Measurements from ENCODE around the gene PIK3IP1.
"Not testable (repeated sequence)": the region's sequence is repeated elsewhere in the genome, so short reads cannot be mapped to it uniquely, and the experiment has no call there.

The PIK3IP1 gene

DNA sequence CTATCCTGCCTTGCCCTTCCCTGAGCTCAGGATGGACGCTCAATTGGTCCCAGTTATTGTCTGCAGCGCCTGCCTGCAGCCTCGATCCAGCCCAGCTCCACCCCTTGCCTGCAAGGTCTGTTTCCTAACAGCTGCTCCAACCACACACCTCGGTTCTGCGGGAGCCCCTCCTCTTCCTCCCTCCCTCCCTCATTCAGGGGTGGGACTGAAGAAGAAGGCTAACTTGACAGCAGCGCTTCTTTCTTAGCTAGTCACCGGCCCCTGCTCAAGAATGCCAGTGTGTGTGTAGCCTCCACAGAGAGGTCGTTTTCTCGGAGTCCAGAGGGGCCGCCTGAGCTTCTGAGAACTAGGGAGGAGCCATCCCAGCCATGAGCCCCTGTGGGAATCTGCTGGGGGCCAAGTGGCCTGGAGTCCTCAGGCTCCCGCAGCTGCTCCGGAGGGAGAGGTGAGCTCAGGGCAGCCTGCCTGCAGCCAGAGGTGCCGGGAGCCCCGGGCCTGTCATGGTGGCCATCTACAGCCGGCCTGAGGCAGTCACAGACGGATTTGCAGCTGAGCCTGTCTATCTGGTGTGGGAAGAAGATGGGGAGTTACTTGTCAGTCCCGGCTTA lies 44.0 kb downstream of the PIK3IP1 start:
- DNase-seq = peak; percentile 85

DNA sequence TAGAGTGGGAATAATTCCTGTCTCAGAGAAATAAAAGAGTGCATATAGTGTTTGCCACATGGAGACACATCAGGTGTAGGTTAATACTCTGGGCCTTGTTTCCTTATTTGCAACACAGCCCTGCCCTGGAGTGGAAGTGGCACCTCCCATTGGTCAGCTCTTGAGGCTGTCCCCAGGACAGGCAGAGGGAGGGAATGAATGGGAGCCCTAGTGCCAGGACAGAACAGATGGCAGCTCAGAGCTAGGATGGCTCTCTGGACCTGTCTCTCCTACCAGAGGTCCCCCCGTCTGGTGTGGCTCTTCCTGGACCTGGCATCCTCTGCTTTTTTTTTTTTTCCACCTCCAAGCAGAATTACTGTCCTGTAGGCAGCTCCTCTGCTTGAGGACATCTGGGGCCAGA lies 44.6 kb downstream of the PIK3IP1 start:
- DNase-seq = no peak

DNA sequence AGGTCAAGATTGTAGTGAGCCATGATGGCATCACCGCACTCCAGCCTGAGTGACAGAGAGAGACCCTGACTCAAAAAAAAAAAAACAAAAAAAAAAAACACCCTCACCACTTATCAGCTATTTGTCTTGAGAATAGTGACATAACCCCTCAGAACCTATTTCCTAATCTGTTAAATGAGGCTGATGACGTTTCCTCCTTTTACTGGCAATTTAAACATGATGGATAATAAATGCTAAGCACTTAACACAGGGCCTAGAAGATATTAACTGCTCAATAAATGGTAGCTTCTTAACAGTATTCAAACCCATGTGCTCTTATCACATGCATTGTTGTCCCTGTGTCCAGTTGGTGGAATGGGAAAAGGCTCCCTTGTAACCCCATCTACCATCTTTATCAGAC lies 45.6 kb downstream of the PIK3IP1 start:
- no peak for DNase-seq

DNA sequence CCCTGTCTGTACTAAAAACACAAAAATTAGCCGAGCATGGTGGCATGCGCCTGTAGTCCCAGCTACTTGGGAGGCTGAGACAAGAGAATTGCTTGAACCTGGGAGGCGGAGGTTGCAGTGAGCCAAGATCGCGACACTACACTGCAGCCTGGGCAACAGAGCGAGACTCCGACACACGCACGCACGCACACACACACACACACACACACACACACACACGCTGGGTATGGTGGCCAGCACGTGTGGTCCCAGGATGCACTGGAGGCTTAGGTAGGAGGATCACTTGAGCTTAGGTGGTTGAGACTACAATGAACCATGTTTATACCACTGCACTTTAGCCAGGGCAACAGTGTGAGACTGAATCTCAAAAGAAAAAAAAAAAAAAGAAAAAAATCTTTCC lies 46.3 kb downstream of the PIK3IP1 start:
- not testable (repeated sequence) for DNase-seq

DNA sequence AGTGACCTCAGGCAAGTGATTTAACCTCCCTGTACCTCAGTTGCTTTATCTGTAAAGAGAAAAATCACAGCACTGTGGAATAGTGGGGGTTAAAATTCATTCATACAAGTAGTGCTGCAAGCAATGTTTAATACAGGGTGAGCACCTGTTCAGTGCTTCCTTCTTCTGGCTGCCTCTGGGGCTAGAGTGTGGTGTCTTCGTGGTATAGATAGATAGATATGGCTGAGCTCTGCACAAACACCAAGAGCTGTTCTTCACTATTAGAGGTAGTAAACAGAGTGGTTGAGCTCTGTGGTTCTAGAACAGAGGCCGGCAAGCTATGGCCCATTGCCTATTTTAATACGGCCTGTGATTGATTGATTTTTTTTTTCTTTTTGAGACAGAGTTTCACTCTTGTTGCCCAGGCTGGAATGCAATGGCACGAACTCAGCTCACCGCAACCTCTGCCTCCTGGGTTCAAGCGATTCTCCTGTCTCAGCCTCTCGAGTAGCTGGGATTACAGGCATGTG lies 47.3 kb downstream of the PIK3IP1 start:
- no peak for DNase-seq

DNA sequence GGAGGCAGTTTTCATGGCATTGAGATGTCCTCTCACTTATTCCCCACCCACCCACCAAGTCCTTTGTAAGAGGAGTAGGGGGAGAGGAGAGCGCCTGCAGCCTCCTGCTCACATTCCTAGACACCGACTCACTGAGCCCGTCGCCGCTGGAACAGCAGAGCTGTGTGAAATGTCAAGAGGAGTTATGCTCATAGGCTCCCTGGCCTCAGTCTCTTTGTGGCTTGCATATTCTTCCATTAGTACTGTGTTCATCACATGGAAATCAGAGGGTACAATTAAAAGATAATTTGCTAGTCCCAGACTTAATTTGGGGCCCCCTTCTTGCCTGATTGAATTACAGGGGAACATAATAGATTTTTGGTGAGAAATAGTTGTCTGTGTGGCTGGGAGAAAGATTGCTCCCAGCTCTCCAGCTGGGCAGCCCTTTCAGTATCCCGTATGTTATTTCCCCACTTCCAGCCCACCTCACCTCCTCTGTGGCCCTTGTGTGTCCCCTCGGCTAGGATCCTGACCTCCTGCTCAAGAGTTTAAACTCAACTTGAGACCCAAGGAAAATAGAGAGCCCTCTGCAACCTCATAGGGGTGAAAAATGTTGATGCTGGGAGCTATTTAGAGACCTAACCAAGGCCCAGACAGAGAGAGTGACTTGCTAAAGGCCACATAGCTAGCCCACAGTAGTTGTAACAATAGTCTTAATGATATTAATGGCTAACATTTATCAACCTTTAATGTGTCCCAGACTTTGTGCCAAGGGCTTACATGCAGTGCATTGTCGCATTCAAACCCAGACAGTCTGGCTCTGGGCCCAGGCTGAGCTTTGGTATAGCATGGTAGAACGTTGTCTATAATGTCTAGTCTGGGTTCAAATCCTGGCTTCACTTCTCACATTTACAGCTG lies 48.0 kb downstream of the PIK3IP1 start:
- DNase-seq = no peak

DNA sequence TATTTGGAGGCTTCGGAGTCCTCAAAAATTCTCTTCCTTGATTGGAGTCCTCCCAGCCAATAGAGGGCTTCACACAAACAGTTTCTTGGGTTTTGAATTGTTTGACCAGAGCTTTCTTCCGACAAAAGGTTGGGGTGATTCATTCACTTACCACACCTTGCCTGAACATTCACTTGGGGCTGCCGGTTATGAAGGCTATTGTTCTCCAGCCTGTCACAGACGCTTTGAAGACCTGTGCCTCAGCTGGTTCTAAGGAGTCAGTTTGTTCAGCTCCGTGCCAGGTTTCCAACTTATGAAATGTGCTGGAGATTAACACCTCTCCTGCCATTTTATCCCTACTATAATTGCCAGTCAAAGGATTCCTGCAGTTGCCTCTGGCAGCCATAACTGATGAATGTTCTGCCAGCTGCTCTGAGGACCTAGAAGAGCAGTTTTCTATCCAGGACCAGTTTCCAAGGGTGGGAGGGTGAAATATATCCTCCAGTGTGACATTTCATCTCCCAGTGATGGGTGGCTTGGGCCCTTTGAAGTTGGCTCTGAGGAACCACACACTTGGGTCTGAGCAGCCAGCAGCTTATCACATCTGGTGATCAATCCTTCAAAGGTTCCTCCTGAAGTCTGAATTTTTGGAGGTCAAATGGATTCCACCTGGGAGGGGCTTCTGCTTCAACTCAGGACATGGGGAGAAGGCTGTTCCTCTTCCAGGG lies 48.8 kb downstream of the PIK3IP1 start:
- no peak for DNase-seq

DNA sequence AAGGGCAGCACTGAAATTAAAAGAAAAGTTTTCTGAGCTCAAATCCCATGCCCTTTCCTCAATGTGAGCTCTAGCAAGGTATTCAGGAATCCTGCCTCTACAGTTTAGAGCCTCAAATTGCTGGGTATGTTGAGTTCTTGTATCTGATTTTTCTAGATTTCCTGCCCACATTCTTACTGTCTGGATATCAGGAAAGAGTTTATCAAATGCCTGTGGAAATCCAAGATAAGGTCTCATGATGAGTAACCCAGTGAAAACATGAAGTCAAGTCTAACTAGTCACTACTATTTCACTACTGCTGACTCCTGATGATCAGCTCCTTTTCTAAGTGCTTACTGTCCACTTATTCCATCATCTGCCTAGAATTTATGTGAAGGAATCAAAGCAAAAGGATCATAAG lies 50.4 kb downstream of the PIK3IP1 start:
- DNase-seq = no peak

DNA sequence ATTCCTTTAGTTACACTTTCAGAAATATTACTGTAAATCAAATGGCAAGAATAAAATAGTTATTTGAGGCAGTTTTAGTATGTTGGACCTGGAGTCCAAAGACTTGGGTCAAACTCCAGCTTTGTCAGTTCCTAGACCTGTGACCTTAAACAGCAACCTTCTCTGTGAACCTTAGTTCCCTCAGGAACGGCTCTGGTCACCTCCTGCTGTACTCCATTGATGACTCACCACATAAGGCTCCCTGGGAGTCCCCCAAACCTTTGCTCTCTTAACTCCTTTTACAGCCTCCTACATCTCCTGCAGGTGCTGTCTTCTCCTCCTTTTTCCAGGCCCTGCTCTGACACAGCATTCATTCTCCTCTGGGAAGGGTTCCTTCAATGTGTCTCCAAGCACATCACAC lies 51.1 kb downstream of the PIK3IP1 start:
- no peak for DNase-seq

DNA sequence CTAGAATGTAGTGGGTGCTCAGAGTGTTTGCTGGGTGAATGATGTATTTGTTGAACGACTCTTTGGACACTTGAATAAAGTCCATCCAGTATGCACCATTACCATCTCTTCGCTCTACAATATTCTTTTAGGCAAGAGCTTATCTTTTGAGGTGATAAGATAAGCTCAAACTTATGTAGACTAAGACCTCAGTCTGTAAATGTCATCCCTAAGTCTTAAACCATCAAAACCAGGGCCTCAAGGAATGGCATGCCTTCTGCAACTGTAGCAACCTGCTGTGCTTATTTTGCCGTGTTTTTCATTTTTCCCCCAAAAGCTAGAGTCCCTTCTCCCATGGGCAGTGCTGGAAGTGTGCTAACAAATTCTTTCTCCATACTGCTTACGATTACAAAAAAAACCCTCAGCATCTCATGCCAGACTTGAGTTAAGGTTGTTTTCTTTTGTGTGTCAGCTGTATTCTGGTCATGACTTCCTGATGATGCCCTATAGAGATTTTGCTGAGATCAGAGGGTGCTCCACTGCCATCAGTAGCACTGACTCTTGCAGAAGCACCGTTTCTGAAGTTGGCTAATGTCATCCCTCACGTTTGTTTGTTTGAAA lies 52.4 kb downstream of the PIK3IP1 start:
- no peak for DNase-seq

DNA sequence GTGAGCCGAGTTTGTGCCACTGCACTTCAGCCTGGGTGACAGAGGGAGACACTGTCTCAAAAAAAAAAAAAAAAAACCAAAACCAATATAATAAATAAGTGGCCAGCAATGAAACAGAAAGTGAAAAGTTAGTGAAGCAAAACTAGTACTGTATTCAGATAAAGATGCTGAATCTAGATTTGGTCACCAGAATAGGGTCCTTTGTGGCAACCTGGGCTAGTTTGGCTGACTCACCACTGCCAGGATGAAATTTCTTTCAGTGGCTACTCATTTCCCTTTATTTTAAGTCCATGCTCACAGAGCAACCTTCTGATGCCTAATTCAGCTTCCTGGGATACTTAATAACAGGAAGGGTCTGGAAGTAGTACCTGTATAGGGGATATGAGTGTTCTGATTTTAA lies 54.2 kb downstream of the PIK3IP1 start:
- DNase-seq = no peak

DNA sequence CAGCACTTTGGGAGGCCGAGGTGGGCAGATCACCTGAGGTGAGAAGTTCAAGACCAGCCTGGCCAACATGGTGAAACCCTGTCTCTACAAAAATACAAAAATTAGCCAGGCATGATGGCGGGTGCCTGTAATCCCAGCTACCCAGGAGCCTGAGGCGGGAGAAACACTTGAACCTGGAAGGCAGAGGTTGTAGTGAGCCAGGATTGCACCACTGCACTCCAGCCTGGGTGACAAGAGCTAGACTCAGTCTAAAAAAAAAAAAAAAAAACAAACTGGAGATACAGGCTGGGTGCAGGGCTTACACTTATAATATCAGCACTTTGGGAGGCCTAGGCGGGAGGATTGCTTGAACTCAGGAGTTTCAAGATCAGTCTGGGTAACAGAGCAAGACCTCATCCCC lies 56.2 kb downstream of the PIK3IP1 start:
- DNase-seq = not testable (repeated sequence)

DNA sequence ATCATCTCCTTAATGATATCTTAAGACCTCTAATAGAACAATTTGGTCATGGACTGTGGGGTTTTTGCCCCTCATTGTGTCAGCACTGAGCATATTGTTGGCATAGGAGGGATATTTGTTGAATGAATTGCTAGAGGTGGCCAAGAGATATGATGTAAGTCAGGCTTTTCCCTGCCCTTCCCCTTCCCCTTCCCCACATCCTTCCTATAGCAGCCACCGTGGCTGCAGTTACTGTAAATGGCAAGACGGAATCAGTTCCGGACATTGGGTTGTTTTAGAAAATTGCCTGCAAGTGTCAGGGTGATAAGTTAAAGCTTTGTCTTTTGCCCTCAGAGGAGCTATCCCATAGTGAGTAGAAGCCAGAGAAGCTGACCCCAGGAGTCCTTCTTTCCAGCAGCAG lies 57.2 kb downstream of the PIK3IP1 start:
- DNase-seq = no peak

DNA sequence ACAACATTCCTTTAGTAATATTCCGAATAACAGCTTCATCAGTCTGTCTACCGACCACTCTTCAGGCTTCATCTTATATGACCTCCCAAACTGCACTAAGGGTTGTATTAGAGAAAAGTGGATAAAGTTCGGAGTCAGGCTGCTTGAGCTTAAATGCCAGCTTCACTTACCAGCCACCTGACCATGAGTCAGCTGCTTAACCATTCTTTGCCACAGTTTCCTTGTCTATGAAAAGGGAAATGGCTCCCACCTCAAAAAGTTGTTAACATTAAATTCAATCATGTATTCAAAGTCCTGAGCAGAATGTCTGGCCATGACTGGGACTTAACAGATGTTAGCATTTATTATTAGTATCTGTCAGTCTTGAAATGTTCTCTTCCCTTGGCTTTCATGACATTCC lies 59.3 kb downstream of the PIK3IP1 start:
- no peak for DNase-seq
